SIG-M5 (cell line): ENCODE results near the gene SYTL1.

Experiments used
- DNase-seq: peaks from one replicate; lab custom pipeline; 2025; lab: John Stamatoyannopoulos, UW

Gene SYTL1

GRCh38 chr1:27348861-27349783 lies 7.3 kb downstream of the SYTL1 start:
- no peak for DNase-seq

GRCh38 chr1:27349784-27350662 lies 8.2 kb downstream of the SYTL1 start:
- no peak for DNase-seq

- no peak for DNase-seq
Measured at GRCh38 chr1:27350663-27351540, 9.1 kb downstream of the SYTL1 start.

GRCh38 chr1:27351541-27352107 lies 9.8 kb downstream of the SYTL1 start:
- DNase-seq = no peak

GRCh38 chr1:27353166-27353565 lies 11.3 kb downstream of the SYTL1 start:
- no peak for DNase-seq

- no peak for DNase-seq
Measured at GRCh38 chr1:27353629-27354028, 11.8 kb downstream of the SYTL1 start.

- DNase-seq = no peak
Measured at GRCh38 chr1:27355683-27356082, 13.9 kb downstream of the SYTL1 start.

GRCh38 chr1:27356277-27356618 lies 14.4 kb downstream of the SYTL1 start:
- no peak for DNase-seq

GRCh38 chr1:27356619-27357280 lies 14.9 kb downstream of the SYTL1 start:
- DNase-seq = no peak

GRCh38 chr1:27357281-27358037 lies 15.6 kb downstream of the SYTL1 start:
- DNase-seq = no peak

GRCh38 chr1:27358038-27358927 lies 16.5 kb downstream of the SYTL1 start:
- DNase-seq = no peak

GRCh38 chr1:27358928-27359313 lies 17.1 kb downstream of the SYTL1 start:
- DNase-seq = no peak

- no peak for DNase-seq
Measured at GRCh38 chr1:27359822-27360158, 18.0 kb downstream of the SYTL1 start.

GRCh38 chr1:27360159-27361043 lies 18.6 kb downstream of the SYTL1 start:
- DNase-seq = no peak

- DNase-seq = no peak
Measured at GRCh38 chr1:27361044-27361402, 19.2 kb downstream of the SYTL1 start.

- no peak for DNase-seq
Measured at GRCh38 chr1:27361553-27361952, 19.7 kb downstream of the SYTL1 start.

GRCh38 chr1:27363766-27364695 lies 22.2 kb downstream of the SYTL1 start:
- DNase-seq = no peak
